ENCODE results near the gene TOX2. TPM values are rescaled to one million over a fixed set of nuclear protein-coding genes. Genes with fewer than 3 reads are reported as not detected.

The TOX2 gene
- total RNA-seq, 1 experiment from 2014 or later: 1.6 TPM

DNA sequence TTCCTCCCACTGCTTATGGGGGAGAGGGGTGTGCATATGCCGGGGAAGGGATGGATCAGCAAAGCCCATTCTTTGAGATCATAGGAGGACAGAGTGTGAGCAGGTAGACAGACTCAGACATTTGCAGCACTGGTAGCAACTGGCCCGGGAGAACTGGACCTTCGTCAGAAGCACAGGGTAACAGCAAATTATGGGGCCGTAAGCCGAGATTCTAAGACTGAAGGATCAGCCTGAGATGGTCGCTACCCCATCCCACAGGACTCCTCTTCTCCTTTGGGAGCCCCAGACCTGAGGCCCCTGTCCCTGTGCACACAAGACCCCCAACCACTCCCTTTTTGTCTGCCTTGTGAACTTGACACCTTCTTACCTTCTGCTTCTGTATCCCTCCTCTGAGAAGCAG, 106.5 kb downstream of the TOX2 start:
- H3K4me3 ChIP-seq (ENCODE audit: insufficient read depth, low read depth, low read length): no peak overlapping the region
- no peaks in the 10 kb centered on the region for H3K36me3 ChIP-seq (replicated peaks; ENCODE audit: control insufficient read depth, insufficient read depth, low read length)
- no peak for DNase-seq

DNA sequence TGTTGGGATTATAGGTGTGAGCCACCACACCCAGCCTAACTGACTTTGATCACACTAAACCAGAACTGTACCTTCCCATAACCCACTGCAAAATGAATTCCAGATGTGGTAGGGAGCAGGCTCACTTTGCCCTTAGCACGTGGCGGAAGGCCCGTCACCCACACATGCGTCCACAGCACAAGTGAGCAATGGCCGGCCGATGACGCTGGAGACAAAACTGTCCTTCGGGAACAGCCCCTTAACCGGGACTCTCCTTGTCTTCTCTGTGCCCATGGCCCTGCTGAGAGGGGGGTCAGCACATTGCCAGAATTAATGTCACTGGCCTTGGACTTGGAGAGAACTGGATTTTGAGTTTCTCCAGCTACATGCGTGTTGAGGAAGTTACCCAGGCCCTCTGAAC, 107.2 kb downstream of the TOX2 start:
- Histone ChIP-seq H3K27me3 (ENCODE audit: control insufficient read depth, insufficient read depth, low read length) (no peaks in the 10 kb centered on the region), H3K36me3 (replicated peaks; ENCODE audit: control insufficient read depth, insufficient read depth, low read length) (no peaks in the 10 kb centered on the region), H3K4me3 (ENCODE audit: insufficient read depth, low read depth, low read length) (no peak overlapping the region)
- no peak for DNase-seq

More for the DNA sequence above, 106.5 kb downstream of the TOX2 start:
- H3K27me3 ChIP-seq (ENCODE audit: control insufficient read depth, insufficient read depth, low read length): no peaks in the 10 kb centered on the region

- Histone ChIP-seq H3K4me3 (ENCODE audit: insufficient read depth, low read depth, low read length) (no peak overlapping the region), H3K27me3 (ENCODE audit: control insufficient read depth, insufficient read depth, low read length) (no peaks in the 10 kb centered on the region), H3K36me3 (replicated peaks; ENCODE audit: control insufficient read depth, insufficient read depth, low read length) (no peaks in the 10 kb centered on the region)
- DNase-seq: no peak
Observed at GRCh38 chr20:44022464-44022863, 107.8 kb downstream of the TOX2 start.

GRCh38 chr20:44023515-44024371, 109.1 kb downstream of the TOX2 start:
- no peak overlapping the region for H3K4me3 ChIP-seq (ENCODE audit: insufficient read depth, low read depth, low read length)
- DNase-seq: no peak
- H3K27me3 ChIP-seq (ENCODE audit: control insufficient read depth, insufficient read depth, low read length): no peaks in the 10 kb centered on the region
- no peaks in the 10 kb centered on the region for H3K36me3 ChIP-seq (replicated peaks; ENCODE audit: control insufficient read depth, insufficient read depth, low read length)

DNA sequence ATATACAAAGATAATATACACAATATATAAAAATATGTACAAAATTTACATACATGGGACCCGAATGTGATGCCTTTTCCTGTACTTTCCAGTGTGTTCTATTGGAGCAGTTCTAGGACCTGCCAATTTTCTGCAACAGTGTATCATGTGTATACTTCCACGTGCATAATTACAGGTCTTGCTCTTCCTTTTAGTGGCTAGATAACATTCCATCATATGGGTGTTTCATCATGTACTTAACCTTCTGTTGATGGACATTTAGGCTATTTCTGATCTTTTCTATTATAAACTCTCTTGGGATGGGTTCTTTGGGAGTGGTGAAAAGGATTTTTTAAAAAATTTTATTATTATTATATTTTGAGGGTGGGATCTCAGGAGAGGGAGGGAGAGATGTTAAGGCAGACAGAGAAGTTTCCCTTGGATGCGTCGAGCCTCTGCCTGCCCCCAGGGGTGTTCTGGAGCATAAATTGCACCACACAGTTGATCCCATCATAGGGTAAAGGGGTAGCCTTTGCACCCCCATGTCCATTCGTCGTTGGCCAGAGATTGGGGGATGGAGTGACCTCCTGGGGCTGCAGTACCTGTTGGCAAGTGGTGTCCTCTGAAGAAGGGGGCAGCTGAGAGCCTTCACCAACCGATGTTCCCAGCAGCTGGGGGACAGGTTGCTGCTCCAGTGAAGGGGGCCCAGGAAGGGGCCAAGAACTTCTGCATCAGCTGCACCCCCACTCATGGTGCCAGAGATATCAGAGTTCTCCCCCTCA, 110.3 kb downstream of the TOX2 start:
- H3K4me3 ChIP-seq (ENCODE audit: insufficient read depth, low read depth, low read length): no peak overlapping the region
- H3K27me3 ChIP-seq (ENCODE audit: control insufficient read depth, insufficient read depth, low read length): no peaks in the 10 kb centered on the region
- H3K36me3 ChIP-seq (replicated peaks; ENCODE audit: control insufficient read depth, insufficient read depth, low read length): no peaks in the 10 kb centered on the region
- no peak for DNase-seq

DNA sequence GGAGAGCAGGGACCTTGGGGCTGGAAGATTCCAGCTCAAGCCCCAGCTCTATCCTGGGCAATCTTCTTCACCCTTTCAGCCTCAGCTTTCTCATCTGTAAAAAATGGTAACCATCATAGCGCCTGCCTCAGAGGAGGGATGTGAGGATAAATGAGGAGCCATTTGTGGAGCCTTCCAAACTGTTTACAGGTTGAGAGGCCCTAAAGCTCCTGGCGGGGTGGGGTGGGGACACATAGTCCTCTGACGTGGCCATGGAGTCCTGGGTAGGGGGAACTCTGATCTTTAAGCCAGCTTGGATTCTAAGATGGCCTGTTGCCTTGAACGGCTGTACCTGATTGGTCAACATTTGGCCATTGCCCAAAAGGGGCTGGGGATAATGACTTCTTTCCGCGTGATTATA, 111.1 kb downstream of the TOX2 start:
- DNase-seq: no peak
- H3K27me3 ChIP-seq (ENCODE audit: control insufficient read depth, insufficient read depth, low read length): no peaks in the 10 kb centered on the region
- H3K4me3 ChIP-seq (ENCODE audit: insufficient read depth, low read depth, low read length): no peak overlapping the region
- no peaks in the 10 kb centered on the region for H3K36me3 ChIP-seq (replicated peaks; ENCODE audit: control insufficient read depth, insufficient read depth, low read length)

- no peak for DNase-seq
- Histone ChIP-seq H3K36me3 (replicated peaks; ENCODE audit: control insufficient read depth, insufficient read depth, low read length) (no peaks in the 10 kb centered on the region), H3K4me3 (ENCODE audit: insufficient read depth, low read depth, low read length) (no peak overlapping the region), H3K27me3 (ENCODE audit: control insufficient read depth, insufficient read depth, low read length) (no peaks in the 10 kb centered on the region)
Observed at GRCh38 chr20:44026647-44027342, 112.1 kb downstream of the TOX2 start.

- no peak for DNase-seq
- Histone ChIP-seq H3K4me3 (ENCODE audit: insufficient read depth, low read depth, low read length) (no peak overlapping the region), H3K36me3 (replicated peaks; ENCODE audit: control insufficient read depth, insufficient read depth, low read length) (no peaks in the 10 kb centered on the region), H3K27me3 (ENCODE audit: control insufficient read depth, insufficient read depth, low read length) (no peaks in the 10 kb centered on the region)
Observed at GRCh38 chr20:44027343-44028002, 112.8 kb downstream of the TOX2 start.

- Histone ChIP-seq H3K4me3 (ENCODE audit: insufficient read depth, low read depth, low read length) (no peak overlapping the region), H3K36me3 (replicated peaks; ENCODE audit: control insufficient read depth, insufficient read depth, low read length) (no peaks in the 10 kb centered on the region), H3K27me3 (ENCODE audit: control insufficient read depth, insufficient read depth, low read length) (no peaks in the 10 kb centered on the region)
- no peak for DNase-seq
Observed at GRCh38 chr20:44028003-44028730, 113.5 kb downstream of the TOX2 start.

- H3K4me3 ChIP-seq (ENCODE audit: insufficient read depth, low read depth, low read length): no peak overlapping the region
- no peak for DNase-seq
- H3K36me3 ChIP-seq (replicated peaks; ENCODE audit: control insufficient read depth, insufficient read depth, low read length): no peaks in the 10 kb centered on the region
- H3K27me3 ChIP-seq (ENCODE audit: control insufficient read depth, insufficient read depth, low read length): no peaks in the 10 kb centered on the region
Observed at GRCh38 chr20:44028868-44029847, 114.5 kb downstream of the TOX2 start.

DNA sequence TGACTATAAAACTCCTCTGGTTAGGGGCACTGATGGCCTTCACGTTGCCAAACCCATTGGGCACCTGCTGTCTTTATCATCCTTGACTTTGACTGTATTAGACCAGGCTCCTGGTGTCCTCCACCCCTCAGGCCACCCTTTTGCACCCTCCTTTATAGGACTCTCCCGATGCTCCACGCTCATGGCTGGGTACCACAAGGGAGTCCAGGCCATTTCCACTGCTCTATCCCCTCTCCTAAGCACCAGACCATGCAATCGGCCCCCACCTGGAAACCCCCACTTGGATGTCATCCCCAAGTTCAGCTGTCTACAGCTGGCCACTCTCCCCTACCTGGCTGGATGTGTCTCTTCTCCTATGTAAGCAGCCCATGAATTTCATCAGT, 115.2 kb downstream of the TOX2 start:
- no peak overlapping the region for H3K4me3 ChIP-seq (ENCODE audit: insufficient read depth, low read depth, low read length)
- no peak for DNase-seq
- H3K36me3 ChIP-seq (replicated peaks; ENCODE audit: control insufficient read depth, insufficient read depth, low read length): no peaks in the 10 kb centered on the region
- H3K27me3 ChIP-seq (ENCODE audit: control insufficient read depth, insufficient read depth, low read length): no peaks in the 10 kb centered on the region

- DNase-seq: no peak
- Histone ChIP-seq H3K36me3 (replicated peaks; ENCODE audit: control insufficient read depth, insufficient read depth, low read length) (no peaks in the 10 kb centered on the region), H3K4me3 (ENCODE audit: insufficient read depth, low read depth, low read length) (no peak overlapping the region), H3K27me3 (ENCODE audit: control insufficient read depth, insufficient read depth, low read length) (no peaks in the 10 kb centered on the region)
Observed at GRCh38 chr20:44030394-44030793, 115.7 kb downstream of the TOX2 start.

DNA sequence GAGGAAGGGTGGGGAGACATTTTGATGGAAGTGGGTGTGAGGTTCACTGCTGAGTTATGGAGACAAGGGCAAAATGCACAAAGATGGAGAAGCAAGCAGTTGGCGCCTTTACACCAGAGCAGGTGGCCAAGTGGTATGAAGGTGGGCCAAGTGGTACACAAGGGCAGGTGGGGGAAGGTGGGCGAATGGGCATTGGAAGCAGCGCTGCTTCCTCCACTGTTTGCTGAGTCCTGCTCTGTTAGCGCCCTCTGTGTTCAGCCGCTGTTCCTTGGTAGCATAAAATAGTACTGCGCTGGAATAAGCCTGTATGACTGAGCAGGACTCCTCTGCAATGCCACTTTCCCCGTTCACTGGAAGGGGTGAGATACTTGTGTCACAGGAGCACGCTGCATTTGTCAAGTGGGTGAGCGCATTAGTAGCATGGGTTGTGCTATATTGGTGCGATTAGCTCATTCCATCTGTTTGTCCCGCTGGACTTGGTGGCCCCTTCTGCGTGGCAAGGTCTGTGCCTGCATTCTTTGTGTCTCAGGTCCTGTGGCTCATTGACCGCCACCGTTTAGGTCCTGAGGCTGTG, 116.4 kb downstream of the TOX2 start:
- H3K27me3 ChIP-seq (ENCODE audit: control insufficient read depth, insufficient read depth, low read length): no peaks in the 10 kb centered on the region
- DNase-seq: no peak
- H3K4me3 ChIP-seq (ENCODE audit: insufficient read depth, low read depth, low read length): no peak overlapping the region
- H3K36me3 ChIP-seq (replicated peaks; ENCODE audit: control insufficient read depth, insufficient read depth, low read length): no peaks in the 10 kb centered on the region

Data from H7 (cell line).